ENCODE results near the gene PPP3CA. TPM values are rescaled to one million over a fixed set of nuclear protein-coding genes. Genes with fewer than 3 reads are reported as not detected.

PPP3CA gene
- total RNA-seq, 4 donors from 2014 or later = 28.7 to 51.7 (median 39.0) TPM

DNA sequence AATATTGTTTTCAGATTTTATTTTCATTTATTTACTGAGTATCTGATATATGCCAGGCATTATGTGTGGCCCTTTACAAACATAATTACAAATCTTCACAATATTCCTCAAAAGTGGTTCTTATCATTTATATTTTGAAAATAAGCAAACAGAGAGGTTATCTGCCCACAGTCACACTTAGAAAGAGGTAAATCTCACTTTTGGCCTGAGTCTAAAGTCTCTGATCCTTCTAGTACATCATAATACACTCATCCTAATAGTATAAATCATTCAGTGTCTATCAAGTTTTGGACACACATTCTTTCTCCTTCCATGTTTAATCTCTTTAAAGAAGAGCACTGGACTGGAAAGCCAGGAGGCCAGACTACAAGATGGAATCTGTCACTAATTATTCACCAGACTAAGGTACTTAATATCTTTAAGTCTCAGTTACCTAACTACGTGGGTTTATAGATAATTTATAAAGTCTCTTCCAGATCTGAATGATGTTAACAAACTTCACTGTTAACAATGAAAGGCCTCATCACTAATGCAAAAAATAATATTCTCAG, 281.3 kb downstream of the PPP3CA start:
- TF ChIP-seq EP300 (IDR thresholded peaks at IDR 0.05) (no peak), POLR2A (IDR thresholded peaks at IDR 0.05) (no peak), POLR2AphosphoS5 (IDR thresholded peaks at IDR 0.05) (no peak)
- TF ChIP-seq, protein P1, sequence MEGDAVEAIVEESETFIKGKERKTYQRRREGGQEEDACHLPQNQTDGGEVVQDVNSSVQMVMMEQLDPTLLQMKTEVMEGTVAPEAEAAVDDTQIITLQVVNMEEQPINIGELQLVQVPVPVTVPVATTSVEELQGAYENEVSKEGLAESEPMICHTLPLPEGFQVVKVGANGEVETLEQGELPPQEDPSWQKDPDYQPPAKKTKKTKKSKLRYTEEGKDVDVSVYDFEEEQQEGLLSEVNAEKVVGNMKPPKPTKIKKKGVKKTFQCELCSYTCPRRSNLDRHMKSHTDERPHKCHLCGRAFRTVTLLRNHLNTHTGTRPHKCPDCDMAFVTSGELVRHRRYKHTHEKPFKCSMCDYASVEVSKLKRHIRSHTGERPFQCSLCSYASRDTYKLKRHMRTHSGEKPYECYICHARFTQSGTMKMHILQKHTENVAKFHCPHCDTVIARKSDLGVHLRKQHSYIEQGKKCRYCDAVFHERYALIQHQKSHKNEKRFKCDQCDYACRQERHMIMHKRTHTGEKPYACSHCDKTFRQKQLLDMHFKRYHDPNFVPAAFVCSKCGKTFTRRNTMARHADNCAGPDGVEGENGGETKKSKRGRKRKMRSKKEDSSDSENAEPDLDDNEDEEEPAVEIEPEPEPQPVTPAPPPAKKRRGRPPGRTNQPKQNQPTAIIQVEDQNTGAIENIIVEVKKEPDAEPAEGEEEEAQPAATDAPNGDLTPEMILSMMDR (IDR thresholded peaks at IDR 0.05) = no peak
- 91% methylated on average over 1 of the region's 1 CpG for WGBS
- Histone ChIP-seq H3K4me1 (no peaks in the 10 kb centered on the region), H3K4me3 (no peak overlapping the region), H3K27ac (no peak overlapping the region), H3K27me3 (no peaks in the 10 kb centered on the region), H3K36me3 (peaks cover 5% of the 10 kb centered on the region), H3K9me3 (no peaks in the 10 kb centered on the region)
- no peak for DNase-seq (ENCODE audit: low spot score in 2 of 2)

DNA sequence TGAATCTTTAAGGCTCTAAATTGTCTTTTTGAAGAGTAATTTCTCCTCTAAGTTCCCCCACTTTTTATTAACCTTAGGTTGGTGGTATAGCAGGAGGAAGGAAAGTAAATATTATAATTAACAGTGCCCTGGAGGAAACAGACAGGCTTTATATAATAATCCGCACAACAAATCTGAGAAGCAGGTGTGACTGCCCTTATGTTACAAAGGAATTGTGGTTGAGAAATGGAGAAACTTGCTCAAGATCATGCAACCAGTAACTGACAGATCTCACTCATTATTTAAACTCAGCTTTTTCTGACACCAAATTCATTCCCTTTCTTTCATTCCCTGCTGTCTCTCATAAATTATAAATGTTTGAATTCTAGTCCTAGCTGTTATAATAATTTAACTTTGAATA, 282.0 kb downstream of the PPP3CA start:
- 88% methylated on average over 1 of the region's 1 CpG for WGBS
- TF ChIP-seq EP300 (IDR thresholded peaks at IDR 0.05) (no peak), POLR2AphosphoS5 (IDR thresholded peaks at IDR 0.05) (no peak), POLR2A (IDR thresholded peaks at IDR 0.05) (no peak)
- TF ChIP-seq, protein P1 (IDR thresholded peaks at IDR 0.05) = no peak
- no peaks in the 10 kb centered on the region for H3K4me1 ChIP-seq
- H3K36me3 ChIP-seq = peaks cover 3% of the 10 kb centered on the region
- H3K4me3 ChIP-seq = no peak overlapping the region
- no peak for DNase-seq (ENCODE audit: low spot score in 2 of 2)
- H3K9me3 ChIP-seq = no peaks in the 10 kb centered on the region
- H3K27ac ChIP-seq = no peak overlapping the region
- no peaks in the 10 kb centered on the region for H3K27me3 ChIP-seq

DNA sequence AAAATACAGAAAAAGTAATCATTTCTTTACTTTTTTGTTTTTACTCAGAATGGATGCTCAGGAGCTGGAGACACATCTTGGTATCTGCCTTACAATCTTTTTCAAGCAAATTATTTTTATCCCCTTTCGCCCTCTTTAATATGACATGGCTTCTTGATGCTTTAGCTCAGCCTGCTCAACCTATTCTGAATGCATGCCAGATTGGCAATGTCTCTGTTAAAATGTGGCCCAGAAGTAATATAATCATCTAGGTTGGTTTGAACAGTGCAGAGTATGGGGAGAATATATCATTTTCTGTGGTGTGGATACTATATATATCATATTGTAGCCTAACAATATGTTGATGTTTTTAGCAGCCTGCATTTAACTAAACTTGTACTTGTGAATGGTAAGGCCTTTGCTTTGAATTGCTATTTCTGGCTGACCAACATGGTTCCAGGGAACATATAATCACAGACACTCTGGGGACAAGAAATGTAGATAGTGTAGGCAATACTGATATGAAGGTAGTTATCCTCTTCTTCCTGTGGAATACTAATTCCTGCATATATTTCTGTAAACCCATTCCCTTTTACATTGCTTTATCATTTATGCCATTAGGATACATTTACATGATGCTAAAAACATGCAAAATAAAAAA, 282.7 kb downstream of the PPP3CA start:
- WGBS = 100% methylated on average over 1 of the region's 1 CpG
- TF ChIP-seq POLR2A (IDR thresholded peaks at IDR 0.05) (no peak), EP300 (IDR thresholded peaks at IDR 0.05) (no peak)
- Histone ChIP-seq H3K36me3 (no peaks in the 10 kb centered on the region), H3K4me1 (no peaks in the 10 kb centered on the region), H3K9me3 (no peaks in the 10 kb centered on the region), H3K4me3 (no peak overlapping the region), H3K27me3 (no peaks in the 10 kb centered on the region), H3K27ac (no peak overlapping the region)
- no peak for DNase-seq (ENCODE audit: low spot score in 2 of 2)

DNA sequence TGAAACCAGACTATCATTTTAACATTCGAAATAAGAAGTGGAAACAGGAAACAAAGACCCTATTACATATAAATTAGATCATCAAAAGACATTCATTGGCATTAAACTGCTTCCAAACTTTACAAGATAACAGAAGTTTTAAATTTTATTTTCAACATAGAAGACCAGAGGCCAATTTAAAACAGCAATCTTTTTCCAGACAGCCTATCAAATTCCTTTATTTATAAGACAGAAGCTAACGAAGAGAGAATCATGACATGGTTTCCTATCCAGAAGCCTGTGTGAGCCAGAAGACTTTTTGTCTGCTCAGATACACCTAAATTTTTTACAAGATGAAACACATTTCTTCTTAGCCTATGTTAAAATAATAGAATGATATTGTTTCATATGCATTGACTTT, 291.9 kb downstream of the PPP3CA start:
- no peak overlapping the region for H3K4me3 ChIP-seq

DNA sequence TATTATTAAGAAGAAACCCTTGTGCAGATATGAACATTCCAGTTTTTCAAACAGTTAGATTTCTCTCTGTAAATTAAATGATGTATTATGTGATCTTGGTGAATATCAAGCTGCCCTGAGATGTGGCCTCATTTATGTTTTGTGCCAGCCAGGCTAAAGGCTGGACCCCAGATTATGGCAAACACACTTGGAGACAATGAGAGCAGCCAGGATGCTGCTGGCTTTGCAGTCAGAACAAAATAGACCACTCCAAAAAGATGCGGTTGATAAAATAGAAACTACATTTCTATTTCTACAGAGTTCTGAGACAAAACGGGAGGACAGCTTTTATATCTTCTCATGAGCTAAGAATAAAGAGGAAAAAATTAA, 296.5 kb downstream of the PPP3CA start:
- DNase-seq (ENCODE audit: low spot score in 2 of 2) = no peak
- TF ChIP-seq, protein P1 (IDR thresholded peaks at IDR 0.05) = no peak
- no peak for TF ChIP-seq EP300 (IDR thresholded peaks at IDR 0.05)
- TF ChIP-seq POLR2A (IDR thresholded peaks at IDR 0.05) = no peak
- no peak for TF ChIP-seq POLR2AphosphoS5 (IDR thresholded peaks at IDR 0.05)
- WGBS = 93% methylated on average over 2 of the region's 2 CpGs
- Histone ChIP-seq H3K27me3 (no peaks in the 10 kb centered on the region), H3K4me3 (no peak overlapping the region), H3K9me3 (no peaks in the 10 kb centered on the region), H3K36me3 (no peaks in the 10 kb centered on the region), H3K27ac (no peak overlapping the region), H3K4me1 (no peaks in the 10 kb centered on the region)

More for the DNA sequence above, 291.9 kb downstream of the PPP3CA start:
- no peaks in the 10 kb centered on the region for H3K9me3 ChIP-seq
- no peak overlapping the region for H3K27ac ChIP-seq
- peaks cover 3% of the 10 kb centered on the region for H3K36me3 ChIP-seq
- no peak for DNase-seq (ENCODE audit: low spot score in 2 of 2)
- 54% methylated on average over 2 of the region's 2 CpGs for WGBS
- H3K4me1 ChIP-seq = no peaks in the 10 kb centered on the region
- H3K27me3 ChIP-seq = no peaks in the 10 kb centered on the region
- TF ChIP-seq EP300 (IDR thresholded peaks at IDR 0.05) (no peak), POLR2AphosphoS5 (IDR thresholded peaks at IDR 0.05) (no peak), POLR2A (IDR thresholded peaks at IDR 0.05) (no peak)
- TF ChIP-seq, protein P1 (IDR thresholded peaks at IDR 0.05) = no peak
